GM12878 (cell line): Measurements from ENCODE around the gene TFPI2. TPM values are rescaled to one million over a fixed set of nuclear protein-coding genes. Genes with fewer than 3 reads are reported as not detected.

ENCODE experiments used
- ATAC-seq: fragments of 200-7000 bp; cut with Tn5 transposase; 3 replicates; pipeline ENCODE4 v1.9.1; 2020; ENCODE audit warnings: mild to moderate bottlenecking, moderate library complexity
- BruUV-seq: library from RNA; stranded (reverse); fragments of 400-500 nt; replicated peaks from 2 replicates; lab custom pipeline; 2021; lab: Mats Ljungman, UMichigan
- CTCF ChIA-PET: fragments of 300-600 bp; sonication (Branson Sonifier 250); formaldehyde crosslinking; extraction: SDS; loops from one replicate; lab custom pipeline; 2021; ENCODE audit warnings: inconsistent platforms; lab: Yijun Ruan, JAX
- POLR2A ChIA-PET: fragments of 350-600 bp; formaldehyde crosslinking; extraction: SDS; loops from one replicate; lab custom pipeline; 2021; ENCODE audit warnings: inconsistent platforms; lab: Charles Lee
- RAD21 ChIA-PET: fragments of 300-600 bp; sonication (Branson Sonifier 250); formaldehyde crosslinking; loops from one replicate; lab custom pipeline; 2023; ENCODE audit warnings: antibody characterized with exemption; ENCODE audit not compliant: unreplicated experiment; lab: Charles Lee
- SMC1A ChIA-PET: fragments of 300-600 bp; sonication (Branson Sonifier 250); formaldehyde crosslinking; loops from one replicate; lab custom pipeline; 2023; ENCODE audit not compliant: unreplicated experiment, uncharacterized antibody; lab: Charles Lee
- DNase-seq: peaks from one replicate; pipeline ENCODE4 v3.0.0-alpha.2; 2011; ENCODE audit warnings: low read depth, low spot score
- FAIRE-seq: peaks from 3 replicates; lab custom pipeline; 2011; peaks lifted over from hg19 to GRCh38; lab: Jason Lieb, UNC
- H2AFZ ChIP-seq: 2 replicates; pipeline ENCODE4 v1.6.0; 2011; ENCODE audit warnings: low read depth, low read length, control low read depth; ENCODE audit not compliant: control insufficient read depth
- H3K27ac ChIP-seq: 2 replicates; pipeline ENCODE4 v1.5.1; 2011; ENCODE audit warnings: control low read depth; ENCODE audit not compliant: control insufficient read depth, insufficient read depth
- H3K27me3 ChIP-seq, 2 experiments: replicated peaks in 1 of 2; 2 replicates each; pipeline versions ENCODE4 v1.6.0 to v1.6.1; 2011; ENCODE audit warnings: low read length in 1 of 2; ENCODE audit not compliant: control insufficient read depth in 2 of 2, insufficient read depth in 2 of 2
- H3K36me3 ChIP-seq, 2 experiments: 2 replicates each; pipeline ENCODE4 v1.5.1; 2011; ENCODE audit warnings: low read length in 1 of 2; ENCODE audit not compliant: control insufficient read depth in 2 of 2, insufficient read depth in 2 of 2
- H3K4me1 ChIP-seq: 2 replicates; pipeline ENCODE4 v1.6.1; 2011; ENCODE audit warnings: mild to moderate bottlenecking, low read length, moderate library complexity, mixed read lengths; ENCODE audit not compliant: control insufficient read depth, insufficient read depth
- H3K4me2 ChIP-seq: 2 replicates; pipeline ENCODE4 v1.6.0; 2011; ENCODE audit warnings: control low read depth; ENCODE audit not compliant: control insufficient read depth, insufficient read depth
- H3K4me3 ChIP-seq: fragments of 200-600 bp; sonication (generic); 2 replicates; pipeline ENCODE4 v1.5.1; 2016
- H3K79me2 ChIP-seq: 2 replicates; pipeline ENCODE4 v1.6.0; 2011; ENCODE audit warnings: low read length; ENCODE audit not compliant: control insufficient read depth, insufficient read depth
- H3K9ac ChIP-seq: 2 replicates; pipeline ENCODE4 v1.8.0; 2011; ENCODE audit warnings: low read length, control low read depth, mixed read lengths; ENCODE audit not compliant: control insufficient read depth, insufficient read depth
- H3K9me3 ChIP-seq: replicated peaks from 3 replicates; pipeline ENCODE4 v1.5.1; 2011; ENCODE audit warnings: mild to moderate bottlenecking, low read length; ENCODE audit not compliant: control insufficient read depth, insufficient read depth
- H4K20me1 ChIP-seq: 2 replicates; pipeline ENCODE4 v1.6.0; 2011; ENCODE audit not compliant: control insufficient read depth, insufficient read depth
- SMAD5 ChIP-seq: IDR thresholded peaks from 2 replicates; pipeline ENCODE4 v1.6.1; 2016; ENCODE audit warnings: antibody characterized with exemption, low read depth
- SMARCA5 ChIP-seq: fragments of 450-650 bp; IDR thresholded peaks from 2 replicates; pipeline ENCODE4 v1.6.1; 2017; ENCODE audit warnings: mild to moderate bottlenecking
- WGBS: methylation state at CpG from one replicate; pipeline ENCODE4 v1.1.6; 2016; ENCODE audit warnings: low lambda C conversion rate; ENCODE audit not compliant: insufficient replicate concordance, insufficient coverage; ENCODE audit errors: missing lambda C conversion rate; 5-methylcytosine and 5-hydroxymethylcytosine counted together
- in situ Hi-C: fragments of 300-500 bp; cut with MboI; formaldehyde crosslinking; loops from 9 replicates; pipeline ENCODE4 v1.14.3; 2018; ENCODE audit warnings: mixed read lengths
- intact Hi-C: fragments of 100-400 bp; cut with micrococcal nuclease; formaldehyde crosslinking; loops from one replicate; pipeline ENCODE4 v1.14.2; 2022; ENCODE audit not compliant: unreplicated experiment
- polyA plus RNA-seq, 11 experiments: library from polyadenylated mRNA; depleted of rRNA in 4 of 11; unstranded in 6 of 11; stranded (reverse) in 5 of 11; fragments of >200 nt; fragmentation: Nextera tagmentation in 4 of 11; fragmentation: Illumina TruSeq in 1 of 11; extraction: Ambion mirVana in 4 of 11; extraction: Trizol in 1 of 11; gene quantifications; 1 replicate in 1 of 11; 2 replicates in 10 of 11; pipeline versions ENCODE4 v1.2.1 to v1.2.3, GENCODE V29; 2011 to 2016; ENCODE audit warnings: inconsistent platforms in 2 of 11, missing spikeins in 2 of 11, low read depth in 1 of 11
- total RNA-seq, 4 experiments: library from RNA; depleted of rRNA in 3 of 4; stranded (reverse); fragments of >200 nt in 3 of 4; fragmentation: Illumina TruSeq in 1 of 4; extraction: Trizol in 1 of 4; gene quantifications; 2 replicates each; pipeline versions ENCODE4 v1.2.1 to v1.2.3, GENCODE V29; 2013 to 2021
- TF ChIP-seq, protein P1 (sequence below): fragments of 450-650 bp; IDR thresholded peaks from 2 replicates; pipeline ENCODE4 v1.6.1; 2017; ENCODE audit warnings: low read depth, mild to moderate bottlenecking, moderate library complexity

The TFPI2 gene
- total and polyA plus RNA-seq, 10 of the 15 experiments (the other 5 are each of a cell fraction or from before 2014, with no cell fraction given), result 0.07 to 1.1 (median 0.31) TPM; not detected in 5

GRCh38 chr7:93873998-93874574, 16.5 kb downstream of the TFPI2 start:
- intact Hi-C loops (no loop called here), in situ Hi-C loops (no loop called here)
- DNase-seq, result no peak
- Histone ChIP-seq H3K4me3 (no peak overlapping the region), H3K4me1 (no peaks in the 10 kb centered on the region), H3K27me3 (no peaks in the 10 kb centered on the region; a peak in 1 of 4 replicates), H3K4me2 (no peak overlapping the region), H3K9me3 (no peaks in the 10 kb centered on the region), H3K79me2 (no peaks in the 10 kb centered on the region), H3K27ac (no peak overlapping the region), H3K36me3 (no peaks in the 10 kb centered on the region), H2AFZ (no peak overlapping the region), H3K9ac (no peak overlapping the region), H4K20me1 (no peaks in the 10 kb centered on the region)
- WGBS, result 42% methylated on average over 1 of the region's 1 CpG
- SMC1A ChIA-PET, result no interaction called here
- CTCF ChIA-PET, result no interaction called here
- ATAC-seq, result no peak
- no peak for TF ChIP-seq SMAD5
- POLR2A ChIA-PET, result no interaction called here
- RAD21 ChIA-PET, result no interaction called here
- BruUV-seq, result no TSS peak
- FAIRE-seq, result no peak

DNA sequence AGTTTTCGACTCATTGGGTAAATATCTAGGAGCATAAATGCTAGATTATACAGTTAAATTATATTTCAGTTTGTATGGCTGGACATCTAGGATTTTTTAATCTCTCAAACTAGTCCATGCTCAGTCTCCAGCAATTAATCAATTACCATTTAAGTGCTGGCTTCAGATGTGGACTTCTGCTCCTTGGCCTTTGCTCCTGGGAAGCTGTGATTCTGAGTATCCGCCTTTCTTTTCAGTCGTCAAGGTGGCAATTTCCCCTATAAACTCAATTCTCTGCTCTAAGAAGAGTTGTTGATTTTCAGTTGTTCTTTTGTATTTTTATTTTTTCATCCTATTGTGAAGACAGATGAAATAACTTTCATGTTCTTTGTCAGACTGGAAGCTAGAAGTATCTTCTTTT, 23.7 kb downstream of the TFPI2 start:
- ChIA-PET SMC1A (interaction anchor here (0.7 kb wide), 1 partner anchor 19 kb away, joined by 3 read pairs; no protein-coding TSS in a partner anchor), CTCF (interaction anchor here (1.4 kb wide), 1 partner anchor 20 kb away, joined by 4 read pairs; no protein-coding TSS in a partner anchor), POLR2A (no interaction called here), RAD21 (no interaction called here)
- no TSS peak for BruUV-seq
- Histone ChIP-seq H3K4me3 (no peak overlapping the region), H3K27ac (no peak overlapping the region), H3K27me3 (no peaks in the 10 kb centered on the region), H3K4me1 (no peaks in the 10 kb centered on the region), H3K9ac (no peak overlapping the region), H3K79me2 (no peaks in the 10 kb centered on the region), H2AFZ (no peak overlapping the region), H3K4me2 (no peak overlapping the region), H3K36me3 (no peaks in the 10 kb centered on the region), H4K20me1 (no peaks in the 10 kb centered on the region), H3K9me3 (no peaks in the 10 kb centered on the region)
- intact Hi-C loops (loop anchor here (10.0 kb wide), 1 partner anchor 58 kb away; the partner anchor contains the start of gene GNG11), in situ Hi-C loops (no loop called here)
- no peak for TF ChIP-seq SMARCA5
- TF ChIP-seq, protein P1, sequence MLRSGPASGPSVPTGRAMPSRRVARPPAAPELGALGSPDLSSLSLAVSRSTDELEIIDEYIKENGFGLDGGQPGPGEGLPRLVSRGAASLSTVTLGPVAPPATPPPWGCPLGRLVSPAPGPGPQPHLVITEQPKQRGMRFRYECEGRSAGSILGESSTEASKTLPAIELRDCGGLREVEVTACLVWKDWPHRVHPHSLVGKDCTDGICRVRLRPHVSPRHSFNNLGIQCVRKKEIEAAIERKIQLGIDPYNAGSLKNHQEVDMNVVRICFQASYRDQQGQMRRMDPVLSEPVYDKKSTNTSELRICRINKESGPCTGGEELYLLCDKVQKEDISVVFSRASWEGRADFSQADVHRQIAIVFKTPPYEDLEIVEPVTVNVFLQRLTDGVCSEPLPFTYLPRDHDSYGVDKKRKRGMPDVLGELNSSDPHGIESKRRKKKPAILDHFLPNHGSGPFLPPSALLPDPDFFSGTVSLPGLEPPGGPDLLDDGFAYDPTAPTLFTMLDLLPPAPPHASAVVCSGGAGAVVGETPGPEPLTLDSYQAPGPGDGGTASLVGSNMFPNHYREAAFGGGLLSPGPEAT, result no peak
- ATAC-seq, result no peak
- no peak for FAIRE-seq
- no peak for DNase-seq
- WGBS, result 65% methylated on average over 3 of the region's 3 CpGs
